A549 (cell line): ENCODE measurements around the gene SEMA4A. TPM values are rescaled to one million over a fixed set of nuclear protein-coding genes. Genes with fewer than 3 reads are reported as not detected.
"Not testable (repeated sequence)": the region's sequence is repeated elsewhere in the genome, so short reads cannot be mapped to it uniquely, and the experiment has no call there.

ENCODE experiments used
- ATAC-seq, 2 experiments: fragments of 200-7000 bp in 1 of 2; fragments of >200 bp in 1 of 2; cut with Nextera tagmentation in 1 of 2; cut with Tn5 transposase in 1 of 2; 3 replicates each; pipeline versions ENCODE4 v1.8.0 to v1.9.1; 2018 to 2020; ENCODE audit warnings: mild to moderate bottlenecking in 1 of 2, moderate library complexity in 1 of 2
- CTCF ChIA-PET: fragments of 300-600 bp; sonication (Branson Sonifier 250); formaldehyde crosslinking; extraction: SDS; loops from one replicate; lab custom pipeline; 2021; ENCODE audit warnings: antibody characterized with exemption, inconsistent platforms; lab: Yijun Ruan, JAX
- POLR2A ChIA-PET: fragments of 350-600 bp; formaldehyde crosslinking; extraction: SDS; loops from one replicate; lab custom pipeline; 2021; ENCODE audit warnings: antibody characterized with exemption, inconsistent platforms; lab: Yijun Ruan, JAX
- DNase-seq, 2 experiments: peaks; one replicate each; pipeline versions ENCODE4 v3.0.0 to v3.0.0-alpha.2; 2011 to 2016; ENCODE audit warnings: low read depth in 1 of 2, low spot score in 1 of 2
- FAIRE-seq: peaks from 2 replicates; lab custom pipeline; 2011; peaks lifted over from hg19 to GRCh38; lab: Jason Lieb, UNC
- H3K27ac ChIP-seq, 2 experiments: fragments of >200 bp; sonication (Bioruptor Twin); formaldehyde crosslinking; 3 replicates each; pipeline ENCODE4 v1.5.1; 2016 to 2017
- H3K4me1 ChIP-seq: fragments of >200 bp; sonication (Bioruptor Twin); formaldehyde crosslinking; 3 replicates; pipeline ENCODE4 v1.6.1; 2016
- H3K4me2 ChIP-seq: fragments of >200 bp; sonication (Bioruptor Twin); formaldehyde crosslinking; 3 replicates; pipeline ENCODE4 v1.6.1; 2016
- H3K4me3 ChIP-seq: fragments of >200 bp; sonication (Bioruptor Twin); formaldehyde crosslinking; 3 replicates; pipeline ENCODE4 v1.5.1; 2016
- H3K9me3 ChIP-seq: fragments of >200 bp; sonication (Bioruptor Twin); formaldehyde crosslinking; 3 replicates; pipeline ENCODE4 v1.6.1; 2016
- EP300 ChIP-seq, 2 experiments: fragments of >200 bp; sonication (Bioruptor Twin); formaldehyde crosslinking; IDR thresholded peaks; 2 replicates in 1 of 2; 3 replicates in 1 of 2; pipeline ENCODE4 v1.6.1; 2016 to 2017
- FOSB ChIP-seq: fragments of 250-450 bp; sonication (Bioruptor Pico); IDR thresholded peaks from 2 replicates; pipeline ENCODE4 v1.5.0; 2020; ENCODE audit warnings: mild to moderate bottlenecking, moderate library complexity
- FOSL2 ChIP-seq, 2 experiments: fragments of 450-650 bp in 1 of 2; fragments of >200 bp in 1 of 2; sonication (Bioruptor Twin) in 1 of 2; formaldehyde crosslinking; IDR thresholded peaks; 2 replicates each; pipeline versions ENCODE4 v1.5.0 to v1.6.1; 2016 to 2020; ENCODE audit warnings: mild to moderate bottlenecking in 1 of 2, moderate library complexity in 1 of 2
- FOXS1 ChIP-seq: fragments of 250-450 bp; sonication (Bioruptor Pico); IDR thresholded peaks from 2 replicates; pipeline ENCODE4 v1.5.0; 2020; ENCODE audit warnings: mild to moderate bottlenecking, moderate library complexity
- GATA3 ChIP-seq: IDR thresholded peaks from 2 replicates; pipeline ENCODE4 v1.6.1; 2012; ENCODE audit warnings: borderline replicate concordance
- HOXB13 ChIP-seq: fragments of 250-450 bp; sonication (Bioruptor Pico); IDR thresholded peaks from 2 replicates; pipeline ENCODE4 v1.5.0; 2020; ENCODE audit warnings: low read depth, mild to moderate bottlenecking, moderate library complexity
- JUNB ChIP-seq: fragments of >200 bp; sonication (Bioruptor Twin); formaldehyde crosslinking; IDR thresholded peaks from 2 replicates; pipeline ENCODE4 v1.6.1; 2016
- KDM1A ChIP-seq: fragments of 200-600 bp; sonication (generic); IDR thresholded peaks from 2 replicates; pipeline ENCODE4 v1.6.1; 2016; ENCODE audit warnings: low read depth, mild to moderate bottlenecking
- NFE2L2 ChIP-seq: fragments of 150-350 bp; conservative IDR thresholded peaks from 2 replicates; pipeline ENCODE4 v1.6.1; 2014; ENCODE audit warnings: low read length
- NPAS2 ChIP-seq: fragments of 250-450 bp; sonication (Bioruptor Pico); IDR thresholded peaks from 2 replicates; pipeline ENCODE4 v1.8.0; 2022; ENCODE audit warnings: mild to moderate bottlenecking, moderate library complexity, borderline replicate concordance
- POLR2A ChIP-seq: IDR thresholded peaks from 2 replicates; pipeline ENCODE4 v1.6.1; 2012; ENCODE audit warnings: mild to moderate bottlenecking, low read length
- RAD21 ChIP-seq, 2 experiments: fragments of >200 bp in 1 of 2; sonication (Bioruptor Twin) in 1 of 2; formaldehyde crosslinking in 1 of 2; IDR thresholded peaks in 1 of 2; conservative IDR thresholded peaks in 1 of 2; 2 replicates in 1 of 2; 3 replicates in 1 of 2; pipeline ENCODE4 v1.6.1; 2012 to 2018; ENCODE audit warnings: inconsistent platforms in 1 of 2
- RARB ChIP-seq: fragments of 250-450 bp; sonication (Bioruptor Pico); IDR thresholded peaks from 2 replicates; pipeline ENCODE4 v1.8.0; 2021; ENCODE audit warnings: mild to moderate bottlenecking, moderate library complexity
- RFX5 ChIP-seq: fragments of 450-650 bp; IDR thresholded peaks from 2 replicates; pipeline ENCODE4 v1.7.1; 2014; ENCODE audit warnings: antibody characterized with exemption, mild to moderate bottlenecking, moderate library complexity
- TP53 ChIP-seq: fragments of 250-450 bp; sonication (Bioruptor Pico); IDR thresholded peaks from 2 replicates; pipeline ENCODE4 v1.5.0; 2021; ENCODE audit warnings: mild to moderate bottlenecking, moderate library complexity
- ZSCAN20 ChIP-seq: fragments of 250-450 bp; sonication (Bioruptor Pico); IDR thresholded peaks from 2 replicates; pipeline ENCODE4 v1.8.0; 2022; ENCODE audit warnings: mild to moderate bottlenecking, moderate library complexity
- WGBS: methylation state at CpG from one replicate; pipeline ENCODE4 v1.1.6; 2017; ENCODE audit errors: missing lambda C conversion rate; 5-methylcytosine and 5-hydroxymethylcytosine counted together
- polyA plus RNA-seq, 4 experiments: library from polyadenylated mRNA; depleted of rRNA in 3 of 4; stranded (reverse); fragments of >200 nt; fragmentation: RNase III in 1 of 4; extraction: RNeasy Plus Mini Kit Qiagen cat#74134 plus additional on column Dnase treatment in 1 of 4; gene quantifications; 2 replicates in 3 of 4; 3 replicates in 1 of 4; pipeline ENCODE4 v1.2.3, GENCODE V29; 2011 to 2017
- TF ChIP-seq, protein P1 (sequence below): fragments of 250-450 bp; sonication (Bioruptor Pico); IDR thresholded peaks from 2 replicates; pipeline ENCODE4 v1.5.0; 2021; ENCODE audit warnings: mild to moderate bottlenecking, moderate library complexity, borderline replicate concordance
- TF ChIP-seq, protein P2 (sequence below): fragments of 250-450 bp; sonication (Bioruptor Pico); IDR thresholded peaks from 2 replicates; pipeline ENCODE4 v1.5.0; 2020; ENCODE audit warnings: low read depth, mild to moderate bottlenecking, moderate library complexity
- TF ChIP-seq, protein P3 (sequence below): IDR thresholded peaks from 2 replicates; pipeline ENCODE4 v1.6.1; 2012

SEMA4A gene
- polyA plus RNA-seq, 2 of the 4 experiments (the other 2 are of a cell fraction) = 0.04 to 0.27 TPM

DNA sequence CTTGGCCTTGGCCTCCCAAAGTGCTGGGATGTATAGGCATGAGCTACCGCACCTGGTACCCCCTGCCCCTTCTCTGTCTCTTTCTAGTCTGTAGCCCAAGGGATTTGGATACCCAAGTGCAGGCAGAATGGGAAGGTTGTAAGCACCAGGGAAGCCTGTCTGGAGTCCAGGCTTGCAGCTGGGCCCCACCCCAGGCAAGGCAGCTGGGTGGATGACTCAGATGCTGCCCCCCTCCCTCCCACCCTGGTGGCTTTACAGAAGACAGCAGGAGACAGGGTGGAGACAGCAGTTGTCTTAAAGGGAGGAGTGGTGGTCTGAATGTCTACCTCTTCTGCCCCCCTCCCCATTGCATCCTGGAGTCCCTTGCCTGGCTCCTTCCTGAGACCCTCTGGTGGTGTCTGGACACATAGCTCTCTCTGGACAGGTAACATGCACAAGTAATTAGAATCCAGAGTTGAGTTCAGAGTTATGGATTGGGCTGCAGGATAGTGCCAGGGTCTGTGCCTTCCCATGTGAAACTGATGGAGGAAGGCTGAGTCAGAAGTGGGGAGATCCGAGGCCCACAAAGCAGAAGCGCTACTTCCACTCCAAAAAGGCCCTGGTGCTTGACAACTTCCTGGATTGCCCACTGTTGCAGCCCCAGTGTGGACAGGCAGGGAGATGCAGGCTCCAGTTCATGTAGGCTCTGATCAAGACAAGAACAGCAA is 33.7 kb upstream of the SEMA4A start:
- WGBS = 34% methylated on average over 3 of the region's 3 CpGs
- ATAC-seq = no peak
- CTCF ChIA-PET = interaction anchor here (14.1 to 54.8 kb wide), 2 partner anchors 10 to 24 kb away, joined by 313 to 2239 read pairs; partner anchors contain the start of gene MEX3A
- peak overlapping the region; percentile 16; the same call in 2 of the 3 replicates for H3K4me3 ChIP-seq
- TF ChIP-seq KDM1A (no peak), FOSL2 (IDR thresholded peaks at IDR 0.05) (0 out of 2 replicates have a peak, but pooled peaks have one; percentile 33), FOSL2 (CRISPR knock-in tag; IDR thresholded peaks at IDR 0.05) (peak; percentile 22)
- TF ChIP-seq, all 56 proteins: peak for 1
- POLR2A ChIA-PET = interaction anchor here (1.1 to 1.7 kb wide), 2 partner anchors 10 to 13 kb away, joined by 4 to 7 read pairs; no protein-coding TSS in a partner anchor
- DNase-seq (no peak), FAIRE-seq (no peak)
- H3K4me1 ChIP-seq = peaks cover 79% of the 10 kb centered on the region
- peak overlapping the region; percentile 95 to 98 for H3K27ac ChIP-seq
- peak overlapping the region; percentile 91 for H3K4me2 ChIP-seq
- H3K9me3 ChIP-seq = no peaks in the 10 kb centered on the region

DNA sequence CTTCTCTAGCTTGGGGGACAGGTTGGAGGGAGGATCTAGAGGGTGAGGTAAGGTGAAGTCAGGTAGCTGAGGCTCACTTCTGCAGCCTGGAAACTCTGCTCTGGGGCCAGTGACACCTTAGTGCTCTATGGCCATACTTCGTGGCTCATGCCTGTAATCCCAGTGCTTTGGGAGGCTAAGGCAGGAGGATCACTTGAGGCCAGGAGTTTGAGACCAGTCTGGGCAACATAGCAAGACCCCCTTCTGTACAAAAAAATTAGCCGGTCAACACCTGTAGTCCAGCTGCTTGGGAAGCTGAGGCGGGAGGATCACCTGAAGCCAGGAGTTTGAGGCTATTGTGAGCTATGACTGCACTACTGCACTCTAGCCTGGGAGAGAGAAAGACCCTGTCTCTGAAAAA is 33.1 kb upstream of the SEMA4A start:
- H3K4me2 ChIP-seq = peak overlapping the region; percentile 91
- FAIRE-seq (no peak), DNase-seq (no peak), ATAC-seq (no peak)
- H3K4me3 ChIP-seq = no peak overlapping the region
- H3K4me1 ChIP-seq = peaks cover 86% of the 10 kb centered on the region
- ChIA-PET POLR2A (interaction anchor here (1.7 kb wide), 1 partner anchor 14 kb away, joined by 7 read pairs; no protein-coding TSS in a partner anchor), CTCF (interaction anchor here (14.1 to 54.8 kb wide), 2 partner anchors 9 to 24 kb away, joined by 313 to 2239 read pairs; partner anchors contain the start of gene MEX3A)
- TF ChIP-seq, protein P1, sequence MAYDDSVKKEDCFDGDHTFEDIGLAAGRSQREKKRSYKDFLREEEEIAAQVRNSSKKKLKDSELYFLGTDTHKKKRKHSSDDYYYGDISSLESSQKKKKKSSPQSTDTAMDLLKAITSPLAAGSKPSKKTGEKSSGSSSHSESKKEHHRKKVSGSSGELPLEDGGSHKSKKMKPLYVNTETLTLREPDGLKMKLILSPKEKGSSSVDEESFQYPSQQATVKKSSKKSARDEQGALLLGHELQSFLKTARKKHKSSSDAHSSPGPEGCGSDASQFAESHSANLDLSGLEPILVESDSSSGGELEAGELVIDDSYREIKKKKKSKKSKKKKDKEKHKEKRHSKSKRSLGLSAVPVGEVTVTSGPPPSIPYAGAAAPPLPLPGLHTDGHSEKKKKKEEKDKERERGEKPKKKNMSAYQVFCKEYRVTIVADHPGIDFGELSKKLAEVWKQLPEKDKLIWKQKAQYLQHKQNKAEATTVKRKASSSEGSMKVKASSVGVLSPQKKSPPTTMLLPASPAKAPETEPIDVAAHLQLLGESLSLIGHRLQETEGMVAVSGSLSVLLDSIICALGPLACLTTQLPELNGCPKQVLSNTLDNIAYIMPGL (CRISPR knock-in tag) = no peak
- TF ChIP-seq TP53 (CRISPR knock-in tag) (no peak), HOXB13 (CRISPR knock-in tag) (no peak), RAD21 (conservative IDR thresholded peaks at IDR 0.05 in 1 of 2, IDR thresholded peaks at IDR 0.05 in 1 of 2) (no peak), JUNB (no peak), EP300 (IDR thresholded peaks at IDR 0.05) (no peak), ZSCAN20 (CRISPR knock-in tag) (no peak), GATA3 (no peak), FOSB (CRISPR knock-in tag) (no peak), POLR2A (no peak), FOXS1 (CRISPR knock-in tag) (no peak), RARB (no peak), RFX5 (no peak), NPAS2 (CRISPR knock-in tag) (no peak), NFE2L2 (no peak)
- TF ChIP-seq, protein P2, sequence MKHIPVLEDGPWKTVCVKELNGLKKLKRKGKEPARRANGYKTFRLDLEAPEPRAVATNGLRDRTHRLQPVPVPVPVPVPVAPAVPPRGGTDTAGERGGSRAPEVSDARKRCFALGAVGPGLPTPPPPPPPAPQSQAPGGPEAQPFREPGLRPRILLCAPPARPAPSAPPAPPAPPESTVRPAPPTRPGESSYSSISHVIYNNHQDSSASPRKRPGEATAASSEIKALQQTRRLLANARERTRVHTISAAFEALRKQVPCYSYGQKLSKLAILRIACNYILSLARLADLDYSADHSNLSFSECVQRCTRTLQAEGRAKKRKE (CRISPR knock-in tag) = no peak
- TF ChIP-seq, protein P3, sequence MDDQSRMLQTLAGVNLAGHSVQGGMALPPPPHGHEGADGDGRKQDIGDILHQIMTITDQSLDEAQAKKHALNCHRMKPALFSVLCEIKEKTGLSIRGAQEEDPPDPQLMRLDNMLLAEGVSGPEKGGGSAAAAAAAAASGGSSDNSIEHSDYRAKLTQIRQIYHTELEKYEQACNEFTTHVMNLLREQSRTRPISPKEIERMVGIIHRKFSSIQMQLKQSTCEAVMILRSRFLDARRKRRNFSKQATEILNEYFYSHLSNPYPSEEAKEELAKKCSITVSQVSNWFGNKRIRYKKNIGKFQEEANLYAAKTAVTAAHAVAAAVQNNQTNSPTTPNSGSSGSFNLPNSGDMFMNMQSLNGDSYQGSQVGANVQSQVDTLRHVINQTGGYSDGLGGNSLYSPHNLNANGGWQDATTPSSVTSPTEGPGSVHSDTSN = no peak
- H3K27ac ChIP-seq = peak overlapping the region; percentile 95 to 98
- 83% methylated on average over 3 of the region's 3 CpGs for WGBS
- H3K9me3 ChIP-seq = no peaks in the 10 kb centered on the region

DNA sequence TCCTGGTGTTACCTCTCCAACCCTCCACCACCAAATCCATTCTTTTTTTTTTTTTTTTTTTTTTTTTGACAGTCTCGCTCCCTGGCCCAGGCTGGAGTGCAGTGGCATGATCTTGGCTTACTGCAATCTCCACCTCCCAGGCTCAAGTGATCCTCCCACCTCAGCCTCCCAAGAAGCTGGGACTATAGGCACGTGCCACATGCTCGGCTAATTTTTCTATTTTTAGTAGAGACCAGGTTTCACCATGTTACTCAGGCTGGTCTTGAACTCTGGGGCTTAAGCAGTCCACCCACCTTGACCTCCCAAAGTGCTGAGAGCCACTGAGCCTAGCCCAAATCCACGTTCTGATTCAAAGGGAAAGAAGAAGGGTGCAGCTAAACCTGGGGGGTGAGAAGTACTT is 32.4 kb upstream of the SEMA4A start:
- not testable (repeated sequence) for H3K9me3 ChIP-seq, ATAC-seq, H3K4me3 ChIP-seq, DNase-seq, FAIRE-seq
- WGBS = 42% methylated on average over 4 of the region's 4 CpGs
- POLR2A ChIA-PET = interaction anchor here (1.7 kb wide), 1 partner anchor 14 kb away, joined by 7 read pairs; no protein-coding TSS in a partner anchor
- H3K27ac ChIP-seq = peak overlapping the region; percentile 95 to 98
- H3K4me2 ChIP-seq = peak overlapping the region; percentile 91
- H3K4me1 ChIP-seq = peaks cover 93% of the 10 kb centered on the region
- CTCF ChIA-PET = interaction anchor here (14.1 to 54.8 kb wide), 3 partner anchors 3 to 25 kb away, joined by 313 to 2239 read pairs (median 313); partner anchors contain the start of genes LMNA and MEX3A
